ENCODE measurements around the gene DLEC1.

DLEC1 gene

GRCh38 chr3:38164952-38165721, 126.1 kb downstream of the DLEC1 start, which contains the start of gene OXSR1:
Gene OXSR1, plus strand, starts transcription at chr3:38165537. Its CDS starts 340 bp downstream, at chr3:38165877.
- TF ChIP-seq ZFX (IDR thresholded peaks at IDR 0.05) (no peak), CTCF (conservative IDR thresholded peaks at IDR 0.05) (no peak)
- H3K27ac ChIP-seq: peak within 1 kb of the TSS; percentile 89

- peak overlapping the region; percentile 89 for H3K27ac ChIP-seq
- TF ChIP-seq ZFX (IDR thresholded peaks at IDR 0.05) (no peak), CTCF (conservative IDR thresholded peaks at IDR 0.05) (no peak)
These were observed 126.8 kb downstream of the DLEC1 start for GRCh38 chr3:38165722-38166387.

- TF ChIP-seq ZFX (IDR thresholded peaks at IDR 0.05) (no peak), CTCF (conservative IDR thresholded peaks at IDR 0.05) (no peak)
- no peak overlapping the region for H3K27ac ChIP-seq
These were observed 128.6 kb downstream of the DLEC1 start for GRCh38 chr3:38167591-38167990.

- no peak overlapping the region for H3K27ac ChIP-seq
- TF ChIP-seq CTCF (conservative IDR thresholded peaks at IDR 0.05) (no peak), ZFX (IDR thresholded peaks at IDR 0.05) (no peak)
These were observed 129.4 kb downstream of the DLEC1 start for GRCh38 chr3:38168151-38169026.

GRCh38 chr3:38169027-38169317, 130.0 kb downstream of the DLEC1 start:
- H3K27ac ChIP-seq: no peak overlapping the region
- no peak for TF ChIP-seq ZFX (IDR thresholded peaks at IDR 0.05)
- no peak for TF ChIP-seq CTCF (conservative IDR thresholded peaks at IDR 0.05)

- TF ChIP-seq CTCF (conservative IDR thresholded peaks at IDR 0.05): no peak
These were observed 131.7 kb downstream of the DLEC1 start for GRCh38 chr3:38170722-38171121.

GRCh38 chr3:38171622-38172021, 132.6 kb downstream of the DLEC1 start:
- H3K27ac ChIP-seq: no peak overlapping the region
- no peak for TF ChIP-seq ZFX (IDR thresholded peaks at IDR 0.05)

More at GRCh38 chr3:38170722-38171121, 131.7 kb downstream of the DLEC1 start:
- H3K27ac ChIP-seq: no peak overlapping the region
